MCF 10A (cell line): Measurements from ENCODE around the gene GNB4. TPM values are rescaled to one million over a fixed set of nuclear protein-coding genes. Genes with fewer than 3 reads are reported as not detected.

Experiments used
- Bru-seq: library from RNA; stranded (reverse); fragments of 400-500 nt; gene quantifications from one replicate; lab custom pipeline; 2021; lab: Mats Ljungman, UMichigan
- BruChase-seq, 2 experiments: library from RNA; stranded (reverse); fragments of 400-500 nt; gene quantifications; one replicate each; lab custom pipeline; 2021; lab: Mats Ljungman, UMichigan
- BruUV-seq: library from RNA; stranded (reverse); fragments of 400-500 nt; replicated peaks from 2 replicates; lab custom pipeline; 2021; lab: Mats Ljungman, UMichigan
- CTCF ChIA-PET: fragments of 300-600 bp; sonication (Branson Sonifier 250); formaldehyde crosslinking; extraction: SDS; loops from one replicate; lab custom pipeline; 2021; ENCODE audit warnings: antibody characterized with exemption, inconsistent platforms; lab: Yijun Ruan, JAX
- POLR2A ChIA-PET: fragments of 300-600, 350-650 bp; sonication (Branson Sonifier 250); formaldehyde crosslinking; extraction: SDS; loops from one replicate; lab custom pipeline; 2020; ENCODE audit warnings: antibody characterized with exemption, inconsistent platforms; lab: Yijun Ruan, JAX
- DNase-seq: peaks from one replicate; pipeline ENCODE4 v3.0.0-alpha.2; 2018; ENCODE audit not compliant: unreplicated experiment
- H3K27ac Mint-ChIP-seq: one replicate; pipeline ENCODE4 v1.8.0; 2022; ENCODE audit warnings: mild to moderate bottlenecking, low read depth, mixed read lengths; ENCODE audit not compliant: unreplicated experiment
- H3K27me3 Mint-ChIP-seq: one replicate; pipeline ENCODE4 v1.8.0; 2022; ENCODE audit warnings: mixed read lengths; ENCODE audit not compliant: insufficient read depth, unreplicated experiment
- H3K36me3 Mint-ChIP-seq: one replicate; pipeline ENCODE4 v1.8.0; 2022; ENCODE audit warnings: mild to moderate bottlenecking, moderate library complexity, mixed read lengths; ENCODE audit not compliant: insufficient read depth, unreplicated experiment
- H3K4me1 Mint-ChIP-seq: one replicate; pipeline ENCODE4 v1.8.0; 2022; ENCODE audit warnings: mixed read lengths; ENCODE audit not compliant: insufficient read depth, unreplicated experiment
- H3K4me3 Mint-ChIP-seq: one replicate; pipeline ENCODE4 v1.8.0; 2022; ENCODE audit warnings: mild to moderate bottlenecking, moderate library complexity, mixed read lengths; ENCODE audit not compliant: unreplicated experiment
- H3K9me3 Mint-ChIP-seq: one replicate; pipeline ENCODE4 v1.8.0; 2022; ENCODE audit warnings: mixed read lengths; ENCODE audit not compliant: unreplicated experiment
- intact Hi-C: fragments of 100-400 bp; cut with micrococcal nuclease; formaldehyde crosslinking; loops from 2 replicates; pipeline ENCODE4 v1.14.1; 2022
- long read RNA-seq: library from polyadenylated mRNA; stranded (forward); transcript quantifications from one replicate; pipeline ENCODE4 v2.0.0, GENCODE V29; 2022
- total RNA-seq: library from RNA; stranded (reverse); gene quantifications from 2 replicates; pipeline ENCODE4 v1.2.3, GENCODE V29; 2022
- TF ChIP-seq, protein P1 (sequence below): fragments of 200-600 bp; IDR thresholded peaks from one replicate; pipeline ENCODE4 v1.8.0; 2022; ENCODE audit warnings: antibody characterized with exemption, mild to moderate bottlenecking; ENCODE audit not compliant: unreplicated experiment

Gene GNB4
- total RNA-seq = 20.3 and 20.8 TPM in 2 replicates
- Bru-seq, nascent RNA = percentile 67 among the genes with signal in this experiment
- BruChase-seq, experiment 1, labeled RNA remaining after a 6-hour chase = percentile 82 among the genes with signal in this experiment
- percentile 68 among the genes with signal in this experiment for BruChase-seq, experiment 2, labeled RNA remaining after a 2-hour chase
- long read RNA-seq, full-length matches to known transcripts = 9 of 18 reads
- long read RNA-seq, partial matches to known transcripts = 3 of 18 reads
- long read RNA-seq, other reads (novel, unspliced or antisense) = 6 of 18 reads

DNA sequence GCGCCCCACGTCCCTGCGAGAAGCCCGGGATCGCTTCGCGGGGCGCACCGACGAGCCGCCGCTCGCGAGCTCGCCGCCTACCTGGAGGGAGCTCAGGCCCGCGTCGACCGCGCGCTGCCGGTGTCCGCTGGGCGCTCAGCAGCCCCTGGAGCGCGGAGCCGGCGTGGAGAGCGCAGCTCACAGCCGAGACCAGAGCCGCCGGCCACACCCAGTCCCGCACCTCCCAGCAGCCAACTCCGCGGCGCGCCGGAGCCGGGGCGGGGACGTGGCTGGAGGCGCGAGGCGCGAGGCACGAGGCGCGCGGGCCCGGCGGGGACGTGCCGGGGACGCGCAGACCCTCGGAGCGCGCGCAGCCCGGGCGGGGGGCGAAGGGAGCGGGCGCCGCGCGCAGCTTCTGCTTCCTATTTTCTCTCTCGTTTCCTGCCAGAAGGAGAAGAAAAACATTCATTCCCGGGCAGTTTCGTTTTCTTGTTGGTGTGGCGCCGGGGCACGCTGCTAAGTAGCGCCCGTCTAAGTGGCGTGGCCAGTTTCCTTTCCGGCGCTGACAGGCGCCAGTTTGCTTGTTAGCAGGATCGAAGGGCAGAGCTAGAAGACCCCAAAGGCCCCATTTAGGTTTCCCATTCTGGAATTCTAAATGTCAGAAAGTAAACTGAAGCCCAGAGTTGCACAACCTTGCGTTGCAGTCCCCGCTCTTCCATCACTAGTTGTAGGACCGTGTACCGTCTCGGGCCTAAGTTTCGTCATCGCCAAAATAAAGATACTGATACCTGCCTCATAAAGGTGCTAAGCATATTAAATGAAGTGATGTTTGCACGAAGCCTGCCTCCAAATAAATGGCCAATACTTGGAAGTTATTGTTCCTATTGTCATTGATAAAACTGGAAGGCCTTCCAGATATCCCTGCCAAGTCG lies at the start of gene GNB4:
Gene GNB4 (minus strand): TSS at position 206 of the 911 bp plus-strand sequence. CDS start 25,270 bp downstream, outside the sequence.
- TF ChIP-seq, protein P1, sequence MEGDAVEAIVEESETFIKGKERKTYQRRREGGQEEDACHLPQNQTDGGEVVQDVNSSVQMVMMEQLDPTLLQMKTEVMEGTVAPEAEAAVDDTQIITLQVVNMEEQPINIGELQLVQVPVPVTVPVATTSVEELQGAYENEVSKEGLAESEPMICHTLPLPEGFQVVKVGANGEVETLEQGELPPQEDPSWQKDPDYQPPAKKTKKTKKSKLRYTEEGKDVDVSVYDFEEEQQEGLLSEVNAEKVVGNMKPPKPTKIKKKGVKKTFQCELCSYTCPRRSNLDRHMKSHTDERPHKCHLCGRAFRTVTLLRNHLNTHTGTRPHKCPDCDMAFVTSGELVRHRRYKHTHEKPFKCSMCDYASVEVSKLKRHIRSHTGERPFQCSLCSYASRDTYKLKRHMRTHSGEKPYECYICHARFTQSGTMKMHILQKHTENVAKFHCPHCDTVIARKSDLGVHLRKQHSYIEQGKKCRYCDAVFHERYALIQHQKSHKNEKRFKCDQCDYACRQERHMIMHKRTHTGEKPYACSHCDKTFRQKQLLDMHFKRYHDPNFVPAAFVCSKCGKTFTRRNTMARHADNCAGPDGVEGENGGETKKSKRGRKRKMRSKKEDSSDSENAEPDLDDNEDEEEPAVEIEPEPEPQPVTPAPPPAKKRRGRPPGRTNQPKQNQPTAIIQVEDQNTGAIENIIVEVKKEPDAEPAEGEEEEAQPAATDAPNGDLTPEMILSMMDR = no peak
- H3K27me3 Mint-ChIP-seq = no peaks in the 10 kb centered on the region
- no TSS peak for BruUV-seq
- peaks cover 12% of the 10 kb centered on the region for H3K36me3 Mint-ChIP-seq
- no peaks in the 10 kb centered on the region for H3K9me3 Mint-ChIP-seq
- peaks cover 29% of the 10 kb centered on the region for H3K4me1 Mint-ChIP-seq
- intact Hi-C loops = no loop called here
- H3K27ac Mint-ChIP-seq = peak within 1 kb of the TSS; percentile 91
- ChIA-PET CTCF (interaction anchor here (0.8 to 1.5 kb wide), 2 partner anchors 9 to 111 kb away, joined by 3 to 5 read pairs; partner anchors contain the start of gene ACTL6A), POLR2A (interaction anchor here (0.8 to 1.5 kb wide), 9 partner anchors 8 to 153 kb away, joined by 3 to 8 read pairs (median 5); partner anchors contain the start of gene NDUFB5)
- H3K4me3 Mint-ChIP-seq = peak within 1 kb of the TSS; percentile 82
- DNase-seq = peak; percentile 82

DNA sequence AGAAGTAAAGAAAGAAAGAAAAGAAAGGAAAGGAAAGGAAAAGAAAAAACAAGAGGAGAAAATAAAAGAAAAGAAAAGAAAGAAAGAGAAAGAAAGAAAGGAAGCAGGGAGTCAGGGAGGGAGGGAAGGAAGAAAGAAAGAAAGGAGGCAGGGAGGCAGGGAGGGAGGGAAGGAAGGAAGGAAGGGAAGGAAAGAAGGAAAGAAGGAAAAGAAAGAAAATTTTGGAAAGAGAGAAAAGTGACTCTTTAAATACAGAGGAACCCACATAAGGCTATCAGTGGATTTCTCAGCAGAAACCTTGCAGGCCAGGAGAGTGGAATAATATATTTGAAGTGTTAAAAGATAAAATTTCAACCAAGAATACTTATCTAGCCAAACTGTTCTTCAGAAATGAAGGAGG lies 44.2 kb upstream of the GNB4 start:
- Mint-ChIP-seq H3K4me1 (no peaks in the 10 kb centered on the region), H3K4me3 (no peak overlapping the region), H3K27me3 (no peaks in the 10 kb centered on the region), H3K9me3 (peaks cover 50% of the 10 kb centered on the region), H3K27ac (no peak overlapping the region), H3K36me3 (no peaks in the 10 kb centered on the region)
- no peak for DNase-seq
- POLR2A ChIA-PET = no interaction called here
- intact Hi-C loops = no loop called here
- no TSS peak for BruUV-seq
- CTCF ChIA-PET = no interaction called here
- TF ChIP-seq, protein P1 = no peak

DNA sequence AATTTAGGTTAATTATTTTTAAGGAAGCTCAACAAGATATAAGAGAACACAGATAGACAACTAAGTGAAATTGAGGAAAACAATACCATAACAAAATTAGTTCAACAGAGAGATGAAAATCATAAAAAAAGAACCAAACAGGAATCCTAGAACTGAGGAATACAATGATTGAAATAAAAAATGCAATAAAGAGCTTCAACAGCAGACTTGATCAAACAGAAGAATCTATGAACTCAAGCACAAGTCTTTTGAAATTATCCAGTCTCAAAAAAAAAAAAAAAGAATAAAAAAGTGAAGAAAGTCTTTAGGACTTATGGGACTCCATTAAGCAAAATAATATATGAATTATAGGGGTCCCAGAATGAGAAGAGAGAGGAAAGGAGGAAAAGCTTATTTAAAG lies 42.0 kb upstream of the GNB4 start:
- Mint-ChIP-seq H3K4me3 (no peak overlapping the region), H3K4me1 (no peaks in the 10 kb centered on the region), H3K9me3 (peaks cover 52% of the 10 kb centered on the region), H3K27ac (no peak overlapping the region), H3K27me3 (no peaks in the 10 kb centered on the region), H3K36me3 (no peaks in the 10 kb centered on the region)
- TF ChIP-seq, protein P1 = no peak
- ChIA-PET CTCF (interaction anchor here (0.6 to 1.3 kb wide), 2 partner anchors 9 to 15 kb away, joined by 3 read pairs; no protein-coding TSS in a partner anchor), POLR2A (interaction anchor here (0.6 kb wide), 1 partner anchor 35 kb away, joined by 4 read pairs; no protein-coding TSS in a partner anchor)
- no TSS peak for BruUV-seq
- no peak for DNase-seq
- intact Hi-C loops = no loop called here
